Epidermal melanocyte (primary cell): Measurements from ENCODE around the gene TRAPPC10.
"Not testable (repeated sequence)": the region's sequence is repeated elsewhere in the genome, so short reads cannot be mapped to it uniquely, and the experiment has no call there.

ENCODE experiments used
- DNase-seq: peaks from one replicate; pipeline ENCODE4 v3.0.0; 2011; ENCODE audit warnings: low spot score; ENCODE audit not compliant: insufficient read length

TRAPPC10 gene

GRCh38 chr21:44140552-44140932 lies 128.4 kb downstream of the TRAPPC10 start:
- not testable (repeated sequence) for DNase-seq

GRCh38 chr21:44142470-44142869 lies 130.4 kb downstream of the TRAPPC10 start:
- DNase-seq = not testable (repeated sequence)

GRCh38 chr21:44143380-44143779 lies 131.3 kb downstream of the TRAPPC10 start:
- not testable (repeated sequence) for DNase-seq

- DNase-seq = not testable (repeated sequence)
Observed at GRCh38 chr21:44143996-44144395, 131.9 kb downstream of the TRAPPC10 start.

GRCh38 chr21:44144784-44145602 lies 132.9 kb downstream of the TRAPPC10 start:
- not testable (repeated sequence) for DNase-seq

GRCh38 chr21:44145616-44146015 lies 133.5 kb downstream of the TRAPPC10 start:
- not testable (repeated sequence) for DNase-seq

GRCh38 chr21:44147108-44147507 lies 135.0 kb downstream of the TRAPPC10 start:
- not testable (repeated sequence) for DNase-seq

- not testable (repeated sequence) for DNase-seq
Observed at GRCh38 chr21:44150255-44150654, 138.1 kb downstream of the TRAPPC10 start.

GRCh38 chr21:44153214-44153888 lies 141.2 kb downstream of the TRAPPC10 start:
- not testable (repeated sequence) for DNase-seq

GRCh38 chr21:44153889-44154228 lies 141.8 kb downstream of the TRAPPC10 start:
- DNase-seq = not testable (repeated sequence)

GRCh38 chr21:44154816-44155230 lies 142.7 kb downstream of the TRAPPC10 start:
- not testable (repeated sequence) for DNase-seq

- DNase-seq = not testable (repeated sequence)
Observed at GRCh38 chr21:44155231-44155993, 143.3 kb downstream of the TRAPPC10 start.

GRCh38 chr21:44155994-44156380 lies 143.9 kb downstream of the TRAPPC10 start:
- not testable (repeated sequence) for DNase-seq
